ENCODE data around the gene SPOCK1. TPM values are rescaled to one million over a fixed set of nuclear protein-coding genes. Genes with fewer than 3 reads are reported as not detected.

The SPOCK1 gene
- total RNA-seq, 1 experiment from 2014 or later = 0.27 TPM

DNA sequence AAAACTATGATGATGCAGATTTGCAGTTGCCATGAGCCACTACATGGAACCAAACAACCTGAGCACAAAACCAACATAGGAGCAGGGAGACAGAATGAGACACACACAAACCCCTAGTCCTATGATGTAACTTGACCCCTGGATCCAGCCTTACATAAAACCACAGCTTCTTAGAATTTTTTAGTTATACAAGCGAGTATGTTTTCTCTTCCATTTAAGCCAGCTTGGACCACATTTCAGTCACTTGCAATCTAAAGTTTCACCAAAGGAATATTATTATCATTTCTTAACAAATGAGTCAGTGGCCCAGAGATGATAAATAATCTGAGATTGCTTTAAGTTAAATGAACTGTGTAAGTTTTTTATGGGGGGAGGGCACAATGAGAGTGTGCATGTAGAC, 6.8 kb downstream of the SPOCK1 start:
- H2AFZ ChIP-seq (ENCODE audit: low read depth, low read length, poor library complexity, severe bottlenecking) = no peak overlapping the region
- no peak overlapping the region for H3K27ac ChIP-seq (ENCODE audit: low read depth, low read length)
- no peak overlapping the region for H3K4me3 ChIP-seq (replicated peaks in 1 of 2; ENCODE audit: low read depth in 1 of 2, low read length in 2 of 2)
- H3K79me2 ChIP-seq (ENCODE audit: insufficient read depth, low read length) = no peaks in the 10 kb centered on the region
- RAD21 ChIA-PET (ENCODE audit: low non-redundant PET in 1 of 2, low total read pairs in 2 of 2, uncharacterized antibody in 2 of 2, unreplicated experiment in 2 of 2) = no interaction called here
- no peaks in the 10 kb centered on the region for H3K9me3 ChIP-seq (ENCODE audit: control insufficient read depth in 1 of 2, insufficient read depth in 1 of 2, low read depth in 1 of 2, low read length in 2 of 2)
- H3K9ac ChIP-seq (ENCODE audit: low read length) = no peak overlapping the region
- no peaks in the 10 kb centered on the region for H3K9me2 ChIP-seq (ENCODE audit: insufficient read depth)
- no peaks in the 10 kb centered on the region for H4K20me1 ChIP-seq (ENCODE audit: insufficient read depth)
- TF ChIP-seq EZH2 (IDR thresholded peaks at IDR 0.05) = no peak
- TF ChIP-seq SIN3A (IDR thresholded peaks at IDR 0.05; ENCODE audit: low read depth) = no peak
- no peak for TF ChIP-seq FOSL1 (IDR thresholded peaks at IDR 0.05; ENCODE audit: low read depth)
- TF ChIP-seq, protein P1, sequence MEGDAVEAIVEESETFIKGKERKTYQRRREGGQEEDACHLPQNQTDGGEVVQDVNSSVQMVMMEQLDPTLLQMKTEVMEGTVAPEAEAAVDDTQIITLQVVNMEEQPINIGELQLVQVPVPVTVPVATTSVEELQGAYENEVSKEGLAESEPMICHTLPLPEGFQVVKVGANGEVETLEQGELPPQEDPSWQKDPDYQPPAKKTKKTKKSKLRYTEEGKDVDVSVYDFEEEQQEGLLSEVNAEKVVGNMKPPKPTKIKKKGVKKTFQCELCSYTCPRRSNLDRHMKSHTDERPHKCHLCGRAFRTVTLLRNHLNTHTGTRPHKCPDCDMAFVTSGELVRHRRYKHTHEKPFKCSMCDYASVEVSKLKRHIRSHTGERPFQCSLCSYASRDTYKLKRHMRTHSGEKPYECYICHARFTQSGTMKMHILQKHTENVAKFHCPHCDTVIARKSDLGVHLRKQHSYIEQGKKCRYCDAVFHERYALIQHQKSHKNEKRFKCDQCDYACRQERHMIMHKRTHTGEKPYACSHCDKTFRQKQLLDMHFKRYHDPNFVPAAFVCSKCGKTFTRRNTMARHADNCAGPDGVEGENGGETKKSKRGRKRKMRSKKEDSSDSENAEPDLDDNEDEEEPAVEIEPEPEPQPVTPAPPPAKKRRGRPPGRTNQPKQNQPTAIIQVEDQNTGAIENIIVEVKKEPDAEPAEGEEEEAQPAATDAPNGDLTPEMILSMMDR (IDR thresholded peaks at IDR 0.05 in 2 of 3, conservative IDR thresholded peaks at IDR 0.05 in 1 of 3; ENCODE audit: borderline replicate concordance in 1 of 3, insufficient read depth in 1 of 3, low read depth in 2 of 3, low read length in 2 of 3) = no peak
- TF ChIP-seq, protein P2, sequence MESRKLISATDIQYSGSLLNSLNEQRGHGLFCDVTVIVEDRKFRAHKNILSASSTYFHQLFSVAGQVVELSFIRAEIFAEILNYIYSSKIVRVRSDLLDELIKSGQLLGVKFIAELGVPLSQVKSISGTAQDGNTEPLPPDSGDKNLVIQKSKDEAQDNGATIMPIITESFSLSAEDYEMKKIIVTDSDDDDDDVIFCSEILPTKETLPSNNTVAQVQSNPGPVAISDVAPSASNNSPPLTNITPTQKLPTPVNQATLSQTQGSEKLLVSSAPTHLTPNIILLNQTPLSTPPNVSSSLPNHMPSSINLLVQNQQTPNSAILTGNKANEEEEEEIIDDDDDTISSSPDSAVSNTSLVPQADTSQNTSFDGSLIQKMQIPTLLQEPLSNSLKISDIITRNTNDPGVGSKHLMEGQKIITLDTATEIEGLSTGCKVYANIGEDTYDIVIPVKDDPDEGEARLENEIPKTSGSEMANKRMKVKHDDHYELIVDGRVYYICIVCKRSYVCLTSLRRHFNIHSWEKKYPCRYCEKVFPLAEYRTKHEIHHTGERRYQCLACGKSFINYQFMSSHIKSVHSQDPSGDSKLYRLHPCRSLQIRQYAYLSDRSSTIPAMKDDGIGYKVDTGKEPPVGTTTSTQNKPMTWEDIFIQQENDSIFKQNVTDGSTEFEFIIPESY (IDR thresholded peaks at IDR 0.05; ENCODE audit: extremely low read depth, insufficient replicate concordance, low read length) = no peak
- TF ChIP-seq, protein P3, sequence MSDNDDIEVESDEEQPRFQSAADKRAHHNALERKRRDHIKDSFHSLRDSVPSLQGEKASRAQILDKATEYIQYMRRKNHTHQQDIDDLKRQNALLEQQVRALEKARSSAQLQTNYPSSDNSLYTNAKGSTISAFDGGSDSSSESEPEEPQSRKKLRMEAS (IDR thresholded peaks at IDR 0.05) = no peak
- no peak for TF ChIP-seq SP1 (IDR thresholded peaks at IDR 0.05; ENCODE audit: low read depth)
- no peak for TF ChIP-seq YY1 (IDR thresholded peaks at IDR 0.05; ENCODE audit: extremely low read depth, insufficient replicate concordance, low read depth, low read length)
- ATAC-seq = no peak
- no TSS peak for BruUV-seq (replicated peaks)
- CTCF ChIA-PET = no interaction called here
- DNase-seq (ENCODE audit: low read depth, low spot score) = no peak
- intact Hi-C loops (cut with micrococcal nuclease) = loop anchor here (2.0 to 10.0 kb wide), 2 partner anchors 28 to 688 kb away; no protein-coding TSS in a partner anchor
- peaks cover 25% of the 10 kb centered on the region for H3K27me3 ChIP-seq (ENCODE audit: insufficient read depth, low read length)
- no peak overlapping the region for H3K4me2 ChIP-seq (ENCODE audit: low read length)
- POLR2A ChIA-PET = no interaction called here
- no peaks in the 10 kb centered on the region for H3K4me1 ChIP-seq (ENCODE audit: control insufficient read depth in 1 of 2, insufficient read depth in 2 of 2, low read length in 2 of 2)
- no peaks in the 10 kb centered on the region for H3K36me3 ChIP-seq (ENCODE audit: control insufficient read depth in 1 of 2, insufficient read depth in 2 of 2, low read length in 2 of 2)

Measured in HCT116 (cell line).